ENCODE data around the gene CLK4.

The CLK4 gene

DNA sequence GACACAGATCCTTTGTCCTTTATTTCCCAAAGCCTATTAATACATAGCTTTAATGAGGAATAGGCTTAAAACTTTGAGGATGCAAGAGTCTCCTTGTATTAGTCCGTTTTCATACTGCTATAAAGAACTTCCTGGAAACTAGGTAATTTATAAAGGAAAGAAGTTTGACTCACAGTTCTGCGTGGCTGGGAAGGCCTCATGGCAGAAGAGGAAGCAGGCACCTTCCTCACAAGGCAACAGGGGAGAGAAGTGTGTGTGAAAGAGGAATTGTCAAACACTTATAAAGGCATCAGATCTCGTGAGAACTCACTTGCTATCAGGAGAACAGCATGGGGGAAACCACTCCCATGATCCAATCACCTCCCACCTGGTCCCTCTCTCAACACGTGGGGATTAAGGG, 5.4 kb upstream of the CLK4 start:
- DNase-seq: no peak

DNA sequence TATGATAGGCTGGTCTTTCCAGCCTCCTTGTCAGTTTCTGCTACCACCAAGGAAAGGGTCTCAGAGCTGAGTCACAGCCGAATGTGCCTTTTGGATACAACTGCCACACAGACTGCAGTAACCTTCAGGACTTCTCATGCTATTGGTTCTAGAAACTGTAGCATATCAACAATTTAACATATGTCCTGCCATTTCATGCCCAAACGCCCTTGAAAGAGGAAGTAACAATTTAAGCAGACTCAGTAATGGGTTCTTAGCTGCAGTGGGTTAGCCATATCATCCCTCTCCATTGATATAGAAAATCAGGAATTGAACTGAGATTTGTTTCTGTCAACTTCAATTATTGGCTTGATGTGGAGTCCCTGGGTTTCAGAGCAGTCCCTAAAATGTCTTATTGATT, 4.1 kb upstream of the CLK4 start:
- no peak for DNase-seq

GRCh38 chr5:178630475-178630930, 3.7 kb upstream of the CLK4 start:
- no peak for DNase-seq

GRCh38 chr5:178627259-178627598, 379 bp upstream of the CLK4 start:
- DNase-seq: no peak

GRCh38 chr5:178625679-178626483, 969 bp downstream of the CLK4 start:
- DNase-seq: no peak

- DNase-seq: peak; percentile 25
Observed at GRCh38 chr5:178624631-178625546, 2.0 kb downstream of the CLK4 start.

GRCh38 chr5:178622679-178623247, 4.1 kb downstream of the CLK4 start:
- DNase-seq: no peak

GRCh38 chr5:178619390-178619789, 7.5 kb downstream of the CLK4 start:
- no peak for DNase-seq

GRCh38 chr5:178612299-178612698, 14.6 kb downstream of the CLK4 start:
- DNase-seq: no peak

GRCh38 chr5:178606269-178606668, 20.6 kb downstream of the CLK4 start:
- no peak for DNase-seq

DNA sequence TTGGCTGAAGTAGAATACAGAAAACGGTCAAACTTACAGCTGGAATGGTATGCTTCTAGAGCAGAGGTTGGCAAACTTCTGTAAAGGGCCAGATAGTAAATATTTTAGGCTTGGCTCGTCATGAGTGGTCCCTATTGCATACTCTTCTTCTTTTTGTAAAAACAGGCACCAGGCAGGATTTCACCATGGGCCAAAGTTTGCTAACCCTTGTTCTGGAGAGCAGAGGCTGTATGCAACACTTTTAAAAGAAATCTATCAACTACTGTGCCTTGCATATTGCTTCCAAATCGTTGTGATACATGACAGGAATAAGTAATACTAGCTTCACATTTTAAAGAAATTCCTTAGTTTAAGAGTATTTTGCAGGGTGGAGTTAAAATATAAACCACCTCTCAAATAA, 21.1 kb downstream of the CLK4 start:
- DNase-seq: no peak

DNA sequence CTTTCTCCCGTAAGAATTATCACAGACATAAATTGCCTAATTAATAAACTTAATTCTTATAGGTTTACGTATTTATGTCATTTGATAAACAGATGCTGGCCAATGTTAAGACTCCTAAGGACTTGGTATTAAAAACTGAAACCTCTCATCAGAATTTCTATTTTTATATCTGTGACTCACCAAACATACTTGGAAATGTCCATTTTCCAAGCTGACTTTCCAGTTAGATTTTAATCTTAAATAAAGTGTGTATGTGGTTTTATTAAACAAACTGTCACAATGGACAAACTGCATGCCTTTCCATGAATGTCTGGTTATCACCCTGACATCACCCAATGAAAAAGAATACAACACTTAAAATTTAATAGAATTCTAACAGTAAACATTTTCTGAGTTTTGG, 24.1 kb downstream of the CLK4 start:
- DNase-seq: no peak

DNA sequence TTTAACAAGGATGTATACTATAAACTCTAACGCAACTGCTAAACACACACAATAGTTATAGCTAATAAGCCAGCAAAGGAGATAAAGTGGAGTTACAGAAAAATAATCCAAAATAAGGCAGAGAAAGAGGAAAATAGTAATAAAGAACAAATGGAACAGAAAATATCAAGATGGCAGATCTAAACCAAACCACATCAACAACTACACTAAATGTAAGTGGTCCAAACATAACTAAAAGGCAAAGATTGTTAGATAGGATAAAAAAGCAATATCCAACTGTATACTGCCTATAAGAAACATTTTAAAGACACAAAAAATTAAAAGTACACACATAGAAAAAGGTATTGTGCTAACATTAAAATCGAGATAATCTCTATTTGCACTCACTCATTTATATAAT, 31.1 kb downstream of the CLK4 start:
- no peak for DNase-seq

- DNase-seq: no peak
Observed at GRCh38 chr5:178595150-178595549, 31.7 kb downstream of the CLK4 start.

GRCh38 chr5:178590924-178591423, 35.9 kb downstream of the CLK4 start:
- no peak for DNase-seq

- peak; percentile 84 for DNase-seq
Observed at GRCh38 chr5:178590141-178590923, 36.5 kb downstream of the CLK4 start, which contains the start of gene COL23A1. COL23A1 (minus strand) TSS chr5:178590393.

GRCh38 chr5:178589180-178590140, 37.4 kb downstream of the CLK4 start:
- DNase-seq: peak; percentile 65

- DNase-seq: no peak
Observed at GRCh38 chr5:178588769-178589168, 38.1 kb downstream of the CLK4 start.

DNA sequence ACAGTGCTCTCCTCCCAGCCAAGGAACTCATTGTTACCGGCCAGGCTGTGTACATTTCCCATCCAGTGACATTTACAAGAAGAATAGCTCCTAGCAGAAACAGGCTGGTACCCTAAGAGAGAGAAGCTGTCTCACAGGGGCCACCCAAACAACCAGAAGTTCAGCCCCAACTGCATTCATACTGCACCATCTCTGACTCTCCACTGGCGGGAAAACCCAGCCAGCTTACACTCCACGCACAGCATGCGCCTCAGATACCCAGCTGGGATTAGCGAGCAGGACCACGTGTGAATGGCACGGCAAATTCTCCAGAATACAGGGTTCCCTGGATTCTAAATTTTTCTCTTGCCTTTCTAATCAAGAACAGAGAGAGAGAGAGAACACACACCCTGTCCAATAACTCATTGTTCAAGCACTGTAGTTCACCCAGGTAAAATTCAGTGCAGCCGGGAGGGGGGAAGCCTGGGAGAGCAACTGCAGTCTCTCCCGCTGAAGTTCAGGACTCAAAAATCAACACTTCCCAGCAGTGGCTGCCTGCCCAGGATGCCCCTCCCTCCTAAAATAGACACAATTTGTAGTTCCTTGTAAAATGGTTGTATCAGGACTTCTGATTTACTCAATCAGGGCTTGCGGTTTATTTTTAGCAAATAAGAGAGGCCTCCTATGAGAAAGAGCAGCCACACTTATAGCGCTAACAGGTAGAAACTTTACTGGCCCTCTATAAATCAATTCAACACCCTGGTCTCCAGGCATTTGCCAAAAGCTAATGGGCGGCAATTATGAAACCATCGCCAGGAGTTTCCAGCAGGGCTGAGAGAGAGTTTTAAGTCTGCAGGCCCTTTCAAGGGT, 38.9 kb downstream of the CLK4 start:
- DNase-seq: peak; percentile 54

DNA sequence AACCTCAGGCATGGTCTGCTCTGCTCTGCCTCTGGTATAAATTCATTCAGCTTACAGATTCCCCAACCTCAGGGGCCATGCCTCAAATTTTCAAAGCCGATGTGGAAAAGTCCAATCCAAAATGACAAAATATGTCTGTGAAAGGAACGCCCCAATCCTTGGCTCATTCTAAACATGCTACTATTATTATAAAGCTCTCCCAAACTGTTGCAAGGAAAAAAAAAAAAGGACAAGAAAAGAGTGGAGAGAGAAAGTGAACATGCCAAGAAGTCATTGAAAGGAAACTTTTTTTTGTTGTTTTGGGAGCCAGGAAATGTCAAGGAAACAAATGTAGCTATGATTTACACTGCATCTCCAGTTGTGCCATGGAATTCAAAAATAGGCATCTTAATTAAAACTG, 40.5 kb downstream of the CLK4 start:
- DNase-seq: peak; percentile 47
